HUES6 (cell line): Measurements from ENCODE around the gene EARS2.

Experiments
- H3K27ac ChIP-seq: 2 replicates; pipeline ENCODE4 v1.7.0; 2013; ENCODE audit warnings: low read depth, mild to moderate bottlenecking, low read length, inconsistent platforms
- H3K27me3 ChIP-seq: 2 replicates; pipeline ENCODE4 v1.6.1; 2013; ENCODE audit warnings: low read length; ENCODE audit not compliant: control insufficient read depth, insufficient read depth
- H3K36me3 ChIP-seq: 2 replicates; pipeline ENCODE4 v1.6.1; 2013; ENCODE audit warnings: low read length; ENCODE audit not compliant: control insufficient read depth, insufficient read depth
- H3K4me1 ChIP-seq: 2 replicates; pipeline ENCODE4 v1.6.1; 2013; ENCODE audit warnings: low read length; ENCODE audit not compliant: control insufficient read depth, insufficient read depth
- H3K4me3 ChIP-seq: 2 replicates; pipeline ENCODE4 v1.5.1; 2013; ENCODE audit warnings: low read depth, low read length
- H3K9ac ChIP-seq: one replicate; pipeline ENCODE4 v1.6.1; 2013; ENCODE audit warnings: mild to moderate bottlenecking, low read length
- H3K9me3 ChIP-seq: 2 replicates; pipeline ENCODE4 v1.6.1; 2013; ENCODE audit warnings: low read depth, low read length; ENCODE audit not compliant: control insufficient read depth, insufficient read depth

Gene EARS2

GRCh38 chr16:23539984-23540816 is 16.9 kb downstream of the EARS2 start:
- H3K36me3 ChIP-seq: peaks cover 90% of the 10 kb centered on the region

GRCh38 chr16:23538919-23539278 is 18.3 kb downstream of the EARS2 start:
- H3K4me1 ChIP-seq: no peaks in the 10 kb centered on the region
- H3K27ac ChIP-seq: peak overlapping the region; percentile 80; the same call in 1 of the 2 replicates
- no peaks in the 10 kb centered on the region for H3K9me3 ChIP-seq
- peaks cover 91% of the 10 kb centered on the region for H3K36me3 ChIP-seq
- no peaks in the 10 kb centered on the region for H3K27me3 ChIP-seq
- H3K9ac ChIP-seq: no peak overlapping the region
- no peak overlapping the region for H3K4me3 ChIP-seq

More at GRCh38 chr16:23539984-23540816, 16.9 kb downstream of the EARS2 start:
- H3K9me3 ChIP-seq: no peaks in the 10 kb centered on the region
- no peak overlapping the region for H3K27ac ChIP-seq
- H3K4me1 ChIP-seq: no peaks in the 10 kb centered on the region
- H3K4me3 ChIP-seq: no peak overlapping the region
- no peaks in the 10 kb centered on the region for H3K27me3 ChIP-seq
- H3K9ac ChIP-seq: no peak overlapping the region

DNA sequence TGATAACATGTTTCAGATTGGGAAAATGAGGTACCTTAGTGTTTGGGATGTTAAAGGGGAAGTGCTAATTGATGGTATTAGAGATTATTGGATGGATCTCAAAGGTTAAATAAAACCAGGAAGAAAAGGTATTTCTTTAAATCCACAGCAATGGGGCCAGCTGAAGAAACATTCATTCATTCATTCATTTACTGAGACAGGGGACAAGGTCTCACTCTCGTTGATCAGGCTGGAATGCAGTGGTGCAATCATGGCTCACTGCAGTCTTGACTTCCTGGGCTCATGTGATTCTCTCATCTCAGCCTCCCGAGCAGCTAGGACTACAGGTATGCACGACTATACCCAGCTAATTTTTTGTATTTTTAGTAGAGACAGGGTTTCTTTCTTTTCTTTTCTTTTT is 19.8 kb downstream of the EARS2 start:
- Histone ChIP-seq H3K36me3 (peaks cover 91% of the 10 kb centered on the region), H3K4me3 (no peak overlapping the region), H3K9me3 (no peaks in the 10 kb centered on the region), H3K4me1 (no peaks in the 10 kb centered on the region), H3K9ac (no peak overlapping the region), H3K27ac (no peak overlapping the region), H3K27me3 (no peaks in the 10 kb centered on the region)

GRCh38 chr16:23535901-23536300 is 21.2 kb downstream of the EARS2 start:
- peaks cover 92% of the 10 kb centered on the region for H3K36me3 ChIP-seq

DNA sequence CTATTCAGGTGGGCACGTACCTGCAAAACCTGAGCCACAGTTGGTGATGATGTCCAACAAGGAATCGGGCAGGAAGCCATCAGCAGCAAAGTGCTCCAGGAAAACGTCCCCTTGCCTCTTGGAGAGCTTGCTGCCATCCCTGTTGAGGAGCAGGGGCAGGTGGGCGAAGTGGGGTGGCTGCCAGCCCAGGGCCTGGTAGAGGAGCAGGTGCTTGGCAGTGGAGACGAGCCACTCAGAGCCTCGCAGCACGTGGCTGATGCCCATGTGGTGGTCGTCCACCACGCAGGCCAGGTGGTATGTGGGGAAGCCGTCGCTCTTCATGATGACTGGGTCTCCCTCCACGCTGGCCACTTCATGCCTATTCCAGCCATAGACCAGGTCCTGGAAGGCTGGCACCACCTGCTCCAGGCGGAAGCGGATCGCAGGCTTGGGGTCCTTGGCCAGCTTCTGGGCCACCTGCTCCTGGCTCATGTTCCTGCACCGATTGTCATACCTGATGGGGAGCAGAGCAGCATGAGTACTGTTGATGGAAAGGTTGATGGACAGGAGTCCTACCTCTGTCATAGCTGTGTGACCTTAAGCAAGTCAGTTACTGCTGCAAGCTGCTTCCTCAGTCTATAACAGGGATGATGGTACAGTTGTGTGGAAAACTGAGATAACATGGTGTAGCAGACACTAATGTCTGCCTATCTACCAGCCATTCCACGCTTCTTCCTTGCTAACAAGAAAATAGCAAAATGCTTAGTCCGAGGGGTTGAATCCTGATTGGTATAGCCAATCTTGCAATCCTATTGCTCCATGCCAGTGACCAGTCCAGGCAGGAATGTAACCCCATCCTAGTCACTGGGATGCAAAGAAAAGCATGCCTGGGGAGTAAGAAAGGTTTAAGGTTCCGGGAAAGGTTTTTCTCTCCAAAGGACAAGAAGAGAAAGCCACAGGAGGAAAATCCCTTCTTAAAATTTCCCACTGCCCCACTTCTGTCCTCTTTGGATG is 22.0 kb downstream of the EARS2 start:
- no peak overlapping the region for H3K9ac ChIP-seq
- H3K4me1 ChIP-seq: no peaks in the 10 kb centered on the region
- no peaks in the 10 kb centered on the region for H3K9me3 ChIP-seq
- H3K36me3 ChIP-seq: peaks cover 91% of the 10 kb centered on the region
- no peak overlapping the region for H3K4me3 ChIP-seq
- no peaks in the 10 kb centered on the region for H3K27me3 ChIP-seq
- no peak overlapping the region for H3K27ac ChIP-seq

More at GRCh38 chr16:23535901-23536300, 21.2 kb downstream of the EARS2 start:
- no peaks in the 10 kb centered on the region for H3K27me3 ChIP-seq
- no peak overlapping the region for H3K4me3 ChIP-seq
- no peaks in the 10 kb centered on the region for H3K9me3 ChIP-seq
- H3K4me1 ChIP-seq: no peaks in the 10 kb centered on the region
- H3K27ac ChIP-seq: no peak overlapping the region
- no peak overlapping the region for H3K9ac ChIP-seq

DNA sequence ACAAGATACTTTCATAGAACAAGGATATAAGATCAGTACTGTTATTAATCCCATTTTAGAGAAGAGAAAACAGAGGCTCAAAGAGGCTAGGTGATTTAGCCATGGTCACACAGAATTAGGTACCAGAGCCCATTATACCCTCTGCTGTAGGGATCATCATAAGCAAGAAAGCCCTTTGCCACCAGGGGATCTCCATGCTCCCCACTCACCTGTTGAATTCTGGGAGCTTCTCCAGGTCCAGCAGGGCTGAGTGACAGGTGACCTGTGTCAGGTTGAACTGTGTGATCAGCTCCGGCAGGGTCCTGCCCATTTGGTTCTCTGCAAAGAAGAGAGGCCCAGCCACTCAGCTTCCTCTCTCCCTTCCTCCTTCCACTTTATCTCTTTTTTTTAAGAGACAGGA is 24.7 kb downstream of the EARS2 start:
- no peaks in the 10 kb centered on the region for H3K27me3 ChIP-seq
- no peak overlapping the region for H3K9ac ChIP-seq
- no peak overlapping the region for H3K4me3 ChIP-seq
- no peaks in the 10 kb centered on the region for H3K9me3 ChIP-seq
- no peak overlapping the region for H3K27ac ChIP-seq
- no peaks in the 10 kb centered on the region for H3K4me1 ChIP-seq
- peaks cover 92% of the 10 kb centered on the region for H3K36me3 ChIP-seq

- H3K27me3 ChIP-seq: no peaks in the 10 kb centered on the region
- no peak overlapping the region for H3K27ac ChIP-seq
- H3K36me3 ChIP-seq: peaks cover 85% of the 10 kb centered on the region
- H3K9me3 ChIP-seq: no peaks in the 10 kb centered on the region
- H3K9ac ChIP-seq: no peak overlapping the region
- no peak overlapping the region for H3K4me3 ChIP-seq
- H3K4me1 ChIP-seq: no peaks in the 10 kb centered on the region
Observed at GRCh38 chr16:23530062-23530461, 27.1 kb downstream of the EARS2 start.

- Histone ChIP-seq H3K36me3 (peaks cover 85% of the 10 kb centered on the region), H3K4me3 (no peak overlapping the region), H3K9ac (no peak overlapping the region), H3K27me3 (no peaks in the 10 kb centered on the region), H3K9me3 (no peaks in the 10 kb centered on the region), H3K4me1 (no peaks in the 10 kb centered on the region), H3K27ac (no peak overlapping the region)
Observed at GRCh38 chr16:23528644-23529310, 28.4 kb downstream of the EARS2 start.

- Histone ChIP-seq H3K4me3 (no peak overlapping the region), H3K9ac (no peak overlapping the region), H3K4me1 (no peaks in the 10 kb centered on the region), H3K36me3 (peaks cover 85% of the 10 kb centered on the region), H3K27me3 (no peaks in the 10 kb centered on the region), H3K9me3 (no peaks in the 10 kb centered on the region), H3K27ac (no peak overlapping the region)
Observed at GRCh38 chr16:23527961-23528643, 29.0 kb downstream of the EARS2 start.

GRCh38 chr16:23524886-23525285 is 32.3 kb downstream of the EARS2 start:
- H3K9me3 ChIP-seq: no peaks in the 10 kb centered on the region
- no peak overlapping the region for H3K27ac ChIP-seq
- H3K36me3 ChIP-seq: peaks cover 82% of the 10 kb centered on the region
- H3K27me3 ChIP-seq: no peaks in the 10 kb centered on the region
- no peak overlapping the region for H3K9ac ChIP-seq
- H3K4me3 ChIP-seq: no peak overlapping the region
- H3K4me1 ChIP-seq: no peaks in the 10 kb centered on the region
